Neural crest cell (in vitro differentiated cells): Measurements from ENCODE around the gene MEGF6. TPM values are rescaled to one million over a fixed set of nuclear protein-coding genes. Genes with fewer than 3 reads are reported as not detected.
A peak's percentile ranks its signal among the peaks of the same experiment; 100 is the strongest.

Experiments
- DNase-seq: peaks from one replicate; pipeline ENCODE4 v3.0.0; 2021; ENCODE audit warnings: low read depth, mixed read lengths, low spot score
- H3K27ac Mint-ChIP-seq: one replicate; pipeline ENCODE4 v1.8.0; 2021; ENCODE audit warnings: mild to moderate bottlenecking, mixed read lengths; ENCODE audit not compliant: unreplicated experiment
- H3K27me3 Mint-ChIP-seq: 2 replicates; pipeline ENCODE4 v1.8.0; 2021; ENCODE audit warnings: low read depth, mild to moderate bottlenecking, mixed read lengths
- H3K36me3 Mint-ChIP-seq: 2 replicates; pipeline ENCODE4 v1.8.0; 2021; ENCODE audit warnings: low read depth, mild to moderate bottlenecking, mixed read lengths
- H3K4me1 Mint-ChIP-seq: 2 replicates; pipeline ENCODE4 v1.8.0; 2021; ENCODE audit warnings: mixed read lengths
- H3K4me3 Mint-ChIP-seq: one replicate; pipeline ENCODE4 v1.8.0; 2021; ENCODE audit warnings: mild to moderate bottlenecking, mixed read lengths
- H3K9me3 Mint-ChIP-seq: 2 replicates; pipeline ENCODE4 v1.8.0; 2021; ENCODE audit warnings: mixed read lengths
- total RNA-seq: library from RNA; stranded (reverse); gene quantifications from 2 replicates; pipeline ENCODE4 v1.2.1, GENCODE V29; 2021
- TF ChIP-seq, protein P1 (sequence below): fragments of 200-600 bp; sonication (generic); conservative IDR thresholded peaks from 2 replicates; pipeline ENCODE4 v1.5.0; 2021; ENCODE audit warnings: antibody characterized with exemption, mild to moderate bottlenecking

Gene MEGF6
- total RNA-seq, 1 donor from 2014 or later, result 36.7 TPM

DNA sequence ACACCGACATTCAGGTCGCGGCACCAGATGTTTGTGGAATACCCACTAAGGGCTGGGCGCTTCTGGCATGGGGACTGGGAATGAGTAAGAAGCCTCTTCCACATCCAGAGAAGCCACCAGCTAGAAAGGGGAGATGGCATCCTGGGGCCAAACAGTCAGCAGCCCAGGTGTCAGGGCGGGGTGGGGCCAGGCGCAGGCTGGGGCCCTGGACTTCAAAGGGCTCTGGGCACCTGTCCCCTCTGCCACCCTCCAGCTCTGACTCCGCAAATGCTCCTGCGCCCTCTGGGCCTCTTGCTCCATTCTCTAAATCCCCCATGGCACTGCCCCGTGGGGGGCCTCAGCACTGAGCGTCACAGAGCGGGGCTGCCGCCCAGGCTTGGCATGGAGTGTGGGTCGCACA, 70.4 kb downstream of the MEGF6 start:
- TF ChIP-seq, protein P1, sequence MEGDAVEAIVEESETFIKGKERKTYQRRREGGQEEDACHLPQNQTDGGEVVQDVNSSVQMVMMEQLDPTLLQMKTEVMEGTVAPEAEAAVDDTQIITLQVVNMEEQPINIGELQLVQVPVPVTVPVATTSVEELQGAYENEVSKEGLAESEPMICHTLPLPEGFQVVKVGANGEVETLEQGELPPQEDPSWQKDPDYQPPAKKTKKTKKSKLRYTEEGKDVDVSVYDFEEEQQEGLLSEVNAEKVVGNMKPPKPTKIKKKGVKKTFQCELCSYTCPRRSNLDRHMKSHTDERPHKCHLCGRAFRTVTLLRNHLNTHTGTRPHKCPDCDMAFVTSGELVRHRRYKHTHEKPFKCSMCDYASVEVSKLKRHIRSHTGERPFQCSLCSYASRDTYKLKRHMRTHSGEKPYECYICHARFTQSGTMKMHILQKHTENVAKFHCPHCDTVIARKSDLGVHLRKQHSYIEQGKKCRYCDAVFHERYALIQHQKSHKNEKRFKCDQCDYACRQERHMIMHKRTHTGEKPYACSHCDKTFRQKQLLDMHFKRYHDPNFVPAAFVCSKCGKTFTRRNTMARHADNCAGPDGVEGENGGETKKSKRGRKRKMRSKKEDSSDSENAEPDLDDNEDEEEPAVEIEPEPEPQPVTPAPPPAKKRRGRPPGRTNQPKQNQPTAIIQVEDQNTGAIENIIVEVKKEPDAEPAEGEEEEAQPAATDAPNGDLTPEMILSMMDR, result no peak
- DNase-seq, result no peak
- Mint-ChIP-seq H3K27me3 (no peaks in the 10 kb centered on the region), H3K27ac (peak overlapping the region; percentile 43), H3K4me1 (peaks cover 3% of the 10 kb centered on the region), H3K36me3 (no peaks in the 10 kb centered on the region), H3K9me3 (no peaks in the 10 kb centered on the region), H3K4me3 (no peak overlapping the region)

DNA sequence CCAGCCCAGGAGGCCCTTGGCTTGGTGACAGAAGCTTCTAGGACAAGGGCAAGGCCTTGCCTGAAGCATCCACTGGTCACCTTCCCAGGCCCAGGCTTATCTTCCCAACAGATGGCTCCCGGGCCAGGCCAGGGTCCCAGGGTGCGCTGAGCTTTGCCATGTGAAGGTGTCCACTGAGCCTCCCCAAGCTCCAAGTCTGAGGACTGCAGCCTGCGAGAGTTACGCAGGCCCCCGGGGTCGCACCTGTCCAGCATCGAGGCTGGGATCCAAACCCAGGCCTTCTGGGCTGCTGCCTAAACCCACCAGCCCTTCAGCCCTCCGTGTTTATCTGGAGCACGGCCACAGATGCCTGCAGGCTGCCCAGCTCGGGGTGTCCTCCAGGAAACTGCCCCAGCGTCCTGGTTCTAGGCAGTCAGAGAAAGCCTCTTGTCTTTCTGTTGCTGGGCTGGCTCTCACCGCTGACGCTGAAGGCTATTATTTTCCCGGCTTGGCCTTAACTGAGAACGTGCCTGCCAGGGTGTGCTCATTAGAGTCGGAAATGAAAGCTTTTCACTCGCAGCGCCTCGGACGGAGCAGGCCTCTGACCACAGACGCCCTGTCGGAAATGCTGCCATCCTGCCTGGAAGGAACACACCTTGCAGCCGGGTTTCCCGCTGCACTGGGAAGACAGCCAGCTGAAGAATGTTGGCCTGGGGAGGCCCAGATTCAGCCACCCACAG, 71.4 kb downstream of the MEGF6 start:
- Mint-ChIP-seq H3K4me1 (no peaks in the 10 kb centered on the region), H3K9me3 (no peaks in the 10 kb centered on the region), H3K27ac (no peak overlapping the region), H3K36me3 (no peaks in the 10 kb centered on the region), H3K27me3 (no peaks in the 10 kb centered on the region), H3K4me3 (no peak overlapping the region)
- DNase-seq, result no peak
- TF ChIP-seq, protein P1, result no peak

DNA sequence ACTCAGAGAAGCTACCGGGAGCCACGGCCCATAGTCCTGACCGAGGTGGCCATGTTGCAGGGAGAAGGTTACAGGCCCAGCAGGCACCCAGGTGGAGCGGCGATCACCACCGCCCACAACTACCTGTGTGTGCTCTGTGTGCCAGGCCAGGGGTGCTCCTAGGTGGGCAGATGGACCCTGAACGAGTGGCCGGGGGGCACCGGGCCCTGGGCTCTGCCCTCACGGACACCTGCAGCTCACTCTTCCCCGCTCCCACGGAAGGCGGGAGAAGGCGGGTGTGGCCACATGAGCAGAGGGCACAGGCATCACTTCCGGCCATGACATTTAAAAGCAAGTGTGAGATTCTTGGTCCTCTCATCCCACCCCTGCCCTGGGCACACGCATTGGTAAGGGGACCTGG, 73.9 kb downstream of the MEGF6 start:
- DNase-seq, result no peak
- Mint-ChIP-seq H3K9me3 (no peaks in the 10 kb centered on the region), H3K4me3 (no peak overlapping the region), H3K27me3 (no peaks in the 10 kb centered on the region), H3K27ac (no peak overlapping the region), H3K4me1 (no peaks in the 10 kb centered on the region), H3K36me3 (no peaks in the 10 kb centered on the region)
- TF ChIP-seq, protein P1, result no peak

DNA sequence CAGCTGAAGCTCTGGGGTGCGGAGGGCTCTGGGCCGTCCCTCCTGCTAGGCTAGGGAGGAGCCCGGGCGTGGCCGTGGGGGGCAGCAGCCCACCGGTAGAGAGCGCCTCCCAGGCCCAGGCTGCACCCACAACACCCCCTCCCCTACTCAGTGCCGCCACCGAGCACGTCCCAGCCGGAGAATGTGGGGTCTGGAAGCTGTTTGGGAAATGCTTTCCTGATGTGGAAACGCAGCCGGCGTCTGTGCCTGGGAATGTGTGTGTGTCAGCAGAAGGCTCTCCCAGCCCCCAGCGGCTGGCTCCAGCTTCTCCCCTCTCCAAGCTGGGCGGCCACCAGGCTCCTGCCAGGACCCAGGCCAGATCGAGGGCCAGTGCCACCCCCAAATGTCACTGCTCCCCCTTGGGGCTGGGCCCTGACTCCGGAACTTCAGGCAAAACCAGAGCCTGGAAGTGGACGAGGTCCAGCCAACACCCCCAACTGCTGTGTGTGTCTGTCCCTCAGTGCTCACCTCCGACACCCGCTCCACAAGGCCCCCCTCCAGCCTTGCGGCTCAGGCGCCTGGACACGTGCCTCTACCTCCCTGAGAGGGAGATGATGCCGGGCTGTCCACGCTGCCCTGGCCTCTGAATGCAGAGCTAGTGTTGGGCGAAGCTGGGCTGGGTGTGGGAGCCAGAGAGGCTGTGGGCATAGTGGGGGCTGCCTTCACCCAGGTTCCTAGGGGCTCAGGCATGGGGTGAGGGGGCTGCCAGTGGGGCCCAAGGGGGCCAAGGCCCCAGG, 74.7 kb downstream of the MEGF6 start:
- no peaks in the 10 kb centered on the region for H3K9me3 Mint-ChIP-seq
- H3K27me3 Mint-ChIP-seq, result peaks cover under 1% of the 10 kb centered on the region
- H3K4me3 Mint-ChIP-seq, result no peak overlapping the region
- no peak for DNase-seq
- H3K36me3 Mint-ChIP-seq, result no peaks in the 10 kb centered on the region
- TF ChIP-seq, protein P1, result no peak
- no peak overlapping the region for H3K27ac Mint-ChIP-seq
- H3K4me1 Mint-ChIP-seq, result peaks cover 1% of the 10 kb centered on the region

DNA sequence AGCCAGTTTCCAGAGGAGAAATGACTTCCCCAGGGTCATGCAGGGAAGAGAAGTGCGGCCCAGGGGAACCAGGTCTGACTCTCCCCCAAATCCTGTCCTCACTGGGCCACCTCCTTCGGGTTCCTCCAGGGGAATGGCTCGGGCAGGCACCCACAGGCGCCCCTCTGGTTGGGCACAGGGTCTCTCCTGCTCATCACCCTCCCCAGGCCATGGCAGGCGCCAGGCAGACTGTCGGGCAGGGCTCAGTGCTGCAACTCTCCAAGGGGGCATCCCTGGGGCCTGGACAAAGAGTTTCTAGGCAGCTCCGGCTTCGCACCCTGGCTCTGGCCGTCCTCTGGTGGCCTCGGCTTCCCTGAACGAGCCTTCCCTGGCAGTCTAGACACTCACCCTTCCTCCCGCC, 75.6 kb downstream of the MEGF6 start:
- Mint-ChIP-seq H3K4me3 (no peak overlapping the region), H3K27me3 (peaks cover 3% of the 10 kb centered on the region), H3K4me1 (peaks cover 4% of the 10 kb centered on the region), H3K36me3 (no peaks in the 10 kb centered on the region), H3K27ac (no peak overlapping the region), H3K9me3 (no peaks in the 10 kb centered on the region)
- TF ChIP-seq, protein P1, result no peak
- no peak for DNase-seq
